HG03521 (cell line): ENCODE results near the gene ATAD3B.
"Not testable (repeated sequence)": the region's sequence is repeated elsewhere in the genome, so short reads cannot be mapped to it uniquely, and the experiment has no call there.

ENCODE experiments used
- ATAC-seq: cut with Tn5 transposase; IDR thresholded peaks from one replicate; pipeline ENCODE4 v1.9.1; 2021; ENCODE audit warnings: mild to moderate bottlenecking, moderate library complexity; ENCODE audit not compliant: unreplicated experiment

The ATAD3B gene

DNA sequence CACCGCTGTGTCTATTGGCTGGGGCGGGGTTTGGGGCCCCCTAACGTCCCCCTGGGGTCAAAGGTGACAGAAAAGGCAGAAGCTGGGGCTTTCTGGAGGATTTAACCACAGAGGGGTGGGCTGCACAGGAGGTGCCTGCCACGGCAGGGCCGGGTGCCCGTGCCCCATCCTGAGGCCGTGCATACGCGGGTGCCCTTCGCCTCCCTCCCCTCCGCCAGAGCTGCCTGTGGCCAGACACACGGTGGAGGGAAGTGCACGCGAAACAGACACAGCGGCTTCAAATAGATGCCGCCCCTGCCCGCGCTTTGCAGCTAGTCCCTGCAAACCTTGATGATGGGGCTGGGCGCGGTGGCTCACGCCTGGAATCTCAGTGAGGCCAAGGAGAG lies 37.9 kb downstream of the ATAD3B start:
- ATAC-seq, result not testable (repeated sequence)

- ATAC-seq, result no peak
Observed at GRCh38 chr1:1510912-1511532, 39.5 kb downstream of the ATAD3B start.

- ATAC-seq, result peak; percentile 83
Observed at GRCh38 chr1:1511533-1512285, 40.1 kb downstream of the ATAD3B start, which contains the start of gene ATAD3A. Gene ATAD3A (plus strand): TSS chr1:1512162. CDS start chr1:1512269, 107 bp downstream.

DNA sequence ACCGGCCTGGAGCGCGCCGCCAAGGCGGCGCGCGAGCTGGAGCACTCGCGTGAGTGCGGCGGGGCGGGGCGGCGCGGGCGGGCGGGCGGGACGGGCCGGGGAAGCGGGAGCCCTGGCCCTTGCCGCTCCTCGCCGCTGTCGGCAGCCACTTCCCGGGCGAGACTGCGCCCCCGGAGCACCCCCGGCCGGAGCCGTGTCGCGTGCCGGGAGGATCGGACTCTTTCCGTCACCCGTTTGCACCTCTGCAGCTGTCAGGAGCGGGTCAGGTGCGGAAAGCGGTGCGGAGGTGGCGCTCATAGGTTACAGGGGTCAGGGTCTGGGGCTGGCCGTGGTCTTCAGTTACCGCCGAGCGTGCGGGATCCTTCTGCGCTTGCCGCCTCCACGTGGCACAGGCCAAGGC lies 40.9 kb downstream of the ATAD3B start:
- peak; percentile 8 for ATAC-seq

DNA sequence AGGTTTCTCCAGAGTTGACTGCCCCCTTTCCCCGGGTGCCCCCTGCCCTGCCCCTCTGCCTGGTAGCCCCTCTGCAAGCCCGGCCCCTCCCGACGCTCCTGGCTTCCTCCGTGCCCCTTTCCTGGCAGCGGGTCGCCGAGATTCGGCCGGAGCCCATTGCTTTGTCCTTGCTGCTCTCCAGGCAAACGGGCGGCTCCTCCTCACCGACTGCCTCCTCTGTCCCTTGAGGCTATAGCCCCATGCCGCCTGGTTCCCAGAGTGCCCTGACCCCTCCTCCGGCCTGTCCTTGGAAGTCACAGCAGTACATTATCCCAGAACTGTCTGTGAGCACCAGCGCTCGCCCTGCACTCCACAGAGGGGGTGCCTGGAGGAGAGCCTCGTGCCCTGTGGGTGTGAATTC lies 42.1 kb downstream of the ATAD3B start:
- ATAC-seq, result not testable (repeated sequence)

DNA sequence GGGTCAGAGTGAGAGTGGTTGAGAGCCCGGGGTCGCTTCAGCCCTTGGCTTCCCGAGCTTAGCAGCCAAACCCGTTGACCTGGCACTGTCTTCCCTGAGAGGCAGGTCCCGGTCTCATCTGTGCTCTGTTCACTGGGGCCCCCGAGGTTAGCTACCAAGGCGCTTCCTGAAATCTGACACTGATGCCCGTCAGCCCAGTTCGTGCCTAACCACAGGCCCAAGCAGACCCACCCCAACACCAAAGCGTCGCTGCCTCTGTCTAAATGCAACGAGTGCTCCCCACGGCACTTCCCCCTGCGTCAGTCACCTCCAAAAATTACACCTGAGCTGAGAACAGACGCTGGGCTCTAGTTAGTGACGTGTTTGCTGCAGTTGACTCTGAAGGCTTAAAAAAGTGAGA lies 42.8 kb downstream of the ATAD3B start:
- not testable (repeated sequence) for ATAC-seq

- ATAC-seq, result not testable (repeated sequence)
Observed at GRCh38 chr1:1516923-1517322, 45.4 kb downstream of the ATAD3B start.

DNA sequence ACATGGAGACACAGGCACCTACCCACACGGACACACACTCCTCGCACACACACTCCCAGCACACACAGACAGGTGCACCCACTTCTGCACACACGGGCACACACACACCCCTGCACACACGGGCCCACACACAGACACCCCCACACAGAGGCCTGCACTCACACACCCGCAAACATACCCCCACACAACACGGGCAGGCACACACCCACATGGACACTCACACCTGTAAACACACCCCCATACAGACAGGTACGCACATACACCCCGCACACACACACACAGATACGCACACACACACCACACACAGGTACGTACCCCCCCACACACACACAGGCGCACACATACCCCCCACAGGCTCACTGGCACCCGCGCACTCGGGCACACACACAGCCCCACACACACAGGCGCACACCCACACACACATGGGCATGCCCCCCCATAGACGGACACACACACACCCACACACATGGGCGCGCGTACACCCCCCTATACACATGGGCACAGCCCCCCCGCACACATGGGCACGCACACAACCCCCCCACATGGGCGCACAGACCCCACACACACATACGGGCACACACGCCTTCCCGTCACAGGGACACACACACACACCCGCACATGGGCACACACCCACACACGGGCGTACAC lies 46.5 kb downstream of the ATAD3B start:
- ATAC-seq, result no peak

- ATAC-seq, result not testable (repeated sequence)
Observed at GRCh38 chr1:1518621-1519007, 47.0 kb downstream of the ATAD3B start.

GRCh38 chr1:1519805-1520505 lies 48.4 kb downstream of the ATAD3B start:
- ATAC-seq, result not testable (repeated sequence)

- ATAC-seq, result no peak
Observed at GRCh38 chr1:1521331-1521730, 49.8 kb downstream of the ATAD3B start.

DNA sequence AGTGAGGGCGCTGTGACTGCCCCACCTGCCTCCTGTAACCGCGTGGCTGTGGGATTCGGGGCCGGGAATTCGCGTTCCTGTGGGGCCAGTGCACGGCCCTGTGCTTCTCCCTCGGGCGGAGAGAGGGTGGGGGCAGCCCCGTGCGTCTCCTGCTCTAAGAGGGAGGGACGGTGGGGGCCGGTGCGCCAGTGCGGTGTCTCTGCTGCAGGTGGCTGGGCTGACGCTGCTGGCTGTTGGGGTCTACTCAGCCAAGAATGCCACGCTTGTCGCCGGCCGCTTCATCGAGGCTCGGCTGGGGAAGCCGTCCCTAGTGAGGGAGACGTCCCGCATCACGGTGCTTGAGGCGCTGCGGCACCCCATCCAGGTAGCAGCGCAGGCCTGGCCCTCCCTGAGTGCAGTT lies 51.0 kb downstream of the ATAD3B start:
- not testable (repeated sequence) for ATAC-seq

DNA sequence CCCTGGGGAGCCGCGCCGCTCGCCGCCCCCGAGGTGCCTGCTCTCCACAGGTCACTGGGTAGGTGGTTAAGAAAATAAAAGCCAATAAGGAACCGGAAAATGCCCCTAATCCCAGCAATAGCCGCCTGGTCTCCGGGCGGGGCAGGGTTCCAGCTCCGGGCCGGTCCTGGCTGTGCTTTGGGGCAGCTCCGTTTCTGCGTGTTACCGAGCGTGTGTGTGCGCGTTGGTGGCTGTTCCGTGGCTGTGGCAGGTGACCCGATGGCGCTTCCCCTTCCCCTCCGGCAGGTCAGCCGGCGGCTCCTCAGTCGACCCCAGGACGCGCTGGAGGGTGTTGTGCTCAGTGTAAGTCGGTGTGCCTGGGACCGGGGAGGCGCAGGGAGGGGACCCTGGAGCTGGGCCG lies 51.7 kb downstream of the ATAD3B start:
- ATAC-seq, result not testable (repeated sequence)

DNA sequence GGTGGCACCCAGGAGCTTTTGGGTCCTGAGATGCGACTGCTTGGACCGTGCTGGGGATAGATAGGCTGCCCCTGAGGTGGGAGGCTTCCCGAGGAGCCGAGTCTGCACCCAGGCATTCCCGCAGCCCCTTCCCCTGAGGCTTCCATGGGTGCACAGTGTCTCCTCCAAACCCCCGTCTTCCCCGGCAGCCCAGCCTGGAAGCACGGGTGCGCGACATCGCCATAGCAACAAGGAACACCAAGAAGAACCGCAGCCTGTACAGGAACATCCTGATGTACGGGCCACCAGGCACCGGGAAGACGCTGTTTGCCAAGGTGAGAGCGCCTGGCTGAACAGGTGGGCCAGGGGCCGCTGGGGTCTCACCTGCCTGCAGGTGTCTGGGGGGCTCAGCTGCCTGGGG lies 52.1 kb downstream of the ATAD3B start:
- ATAC-seq, result not testable (repeated sequence)

DNA sequence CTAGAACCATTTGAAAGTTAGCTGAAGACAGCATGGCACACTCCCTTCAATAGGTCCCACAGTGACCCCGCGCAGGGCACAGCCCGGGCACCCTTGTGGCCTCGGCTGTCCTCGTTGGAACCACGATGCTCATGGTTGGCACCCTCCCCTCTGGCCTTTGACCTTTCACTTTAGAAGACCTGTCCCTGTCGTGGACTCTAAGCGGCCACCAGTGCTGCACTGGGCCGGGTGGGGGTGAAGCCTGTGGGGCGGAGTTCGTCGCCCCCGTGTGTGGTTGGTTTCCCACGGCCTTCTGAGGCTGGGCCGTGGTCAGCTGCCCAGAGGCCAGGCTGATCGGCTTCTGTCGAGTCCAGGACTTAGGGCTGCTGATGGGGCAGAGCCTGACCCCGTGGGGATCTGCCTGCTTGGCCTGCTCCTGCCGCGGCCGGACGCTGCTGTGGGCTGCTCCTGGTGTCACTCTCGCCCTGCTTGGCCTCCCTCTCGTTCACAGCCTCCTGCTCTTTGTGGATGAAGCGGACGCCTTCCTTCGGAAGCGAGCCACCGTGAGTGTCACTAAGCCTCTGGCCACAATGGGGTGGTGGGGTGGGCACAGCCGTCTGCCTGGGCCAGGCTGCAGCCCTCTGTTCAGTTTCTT lies 53.3 kb downstream of the ATAD3B start:
- ATAC-seq, result not testable (repeated sequence)

- not testable (repeated sequence) for ATAC-seq
Observed at GRCh38 chr1:1526476-1526875, 54.9 kb downstream of the ATAD3B start.

GRCh38 chr1:1527092-1527816 lies 55.7 kb downstream of the ATAD3B start:
- ATAC-seq, result no peak

- ATAC-seq, result no peak
Observed at GRCh38 chr1:1528301-1529267, 57.0 kb downstream of the ATAD3B start.

DNA sequence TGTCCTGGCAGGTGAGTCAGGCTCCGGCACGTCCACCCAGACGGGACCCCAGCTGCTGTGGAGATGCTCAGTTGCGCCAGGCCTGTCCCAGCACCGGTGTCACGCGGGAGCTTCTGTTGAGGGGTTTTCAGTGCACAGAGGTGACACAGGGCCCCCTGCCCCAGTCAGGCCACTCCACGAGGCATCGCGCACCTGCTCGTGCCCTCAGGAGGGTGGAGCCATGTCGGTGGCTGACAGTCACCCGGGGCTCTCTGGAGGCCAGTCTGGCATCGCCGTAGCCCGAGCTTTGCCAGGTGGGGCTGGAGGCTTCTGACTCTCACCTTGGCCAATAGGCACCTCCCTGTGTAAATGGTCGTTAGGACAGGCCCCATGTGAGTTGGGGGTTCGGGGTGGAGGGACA lies 57.8 kb downstream of the ATAD3B start:
- no peak for ATAC-seq
